Stomach (tissue), 9 donors: Measurements from ENCODE around the gene DPF3. TPM values are rescaled to one million over a fixed set of nuclear protein-coding genes. Genes with fewer than 3 reads are reported as not detected.
A peak's percentile ranks its signal among the peaks of the same experiment; 100 is the strongest.

Experiments used
- DNase-seq, 2 donors: peaks; one replicate each; pipeline versions ENCODE4 v3.0.0 to v3.0.0-alpha.2; 2013 to 2019
- H3K27ac ChIP-seq, 5 donors: fragments of 200-600 bp in 4 of 5; sonication (generic) in 4 of 5; one replicate each; pipeline ENCODE4 v1.5.1; 2013 to 2019; ENCODE audit warnings: mild to moderate bottlenecking in 1 of 5, moderate library complexity in 1 of 5
- H3K27me3 ChIP-seq, 3 donors: fragments of 200-600 bp; sonication (generic); one replicate each; pipeline ENCODE4 v1.5.1; 2017 to 2019; ENCODE audit warnings: mixed run types in 1 of 3
- H3K36me3 ChIP-seq, 4 donors: fragments of 200-600 bp; sonication (generic); 1 replicate in 3 of 4; 2 replicates in 1 of 4; pipeline ENCODE4 v1.5.1; 2016 to 2019
- H3K4me1 ChIP-seq, 4 donors: fragments of 200-600 bp; sonication (generic); one replicate each; pipeline ENCODE4 v1.5.1; 2016 to 2019
- H3K4me3 ChIP-seq, 4 donors: fragments of 200-600 bp; sonication (generic) in 3 of 4; one replicate each; pipeline ENCODE4 v1.5.1; 2016 to 2019; ENCODE audit warnings: mild to moderate bottlenecking in 1 of 4
- H3K9me3 ChIP-seq, 4 donors: fragments of 200-600 bp; sonication (generic); one replicate each; pipeline ENCODE4 v1.5.1; 2016 to 2019
- CTCF ChIP-seq, 7 experiments: fragments of 450-650 bp in 4 of 7; fragments of 200-600 bp in 3 of 7; sonication (generic) in 3 of 7; IDR thresholded peaks; one replicate each; pipeline ENCODE4 v1.5.1; 2016 to 2019; ENCODE audit warnings: antibody characterized with exemption in 7 of 7, control low read depth in 2 of 7, mild to moderate bottlenecking in 1 of 7
- EP300 ChIP-seq: sonication (generic); formaldehyde crosslinking; IDR thresholded peaks from one replicate; pipeline ENCODE4 v1.6.1; 2017; ENCODE audit warnings: antibody characterized with exemption
- POLR2A ChIP-seq, 4 donors: fragments of 450-650 bp; IDR thresholded peaks; one replicate each; pipeline ENCODE4 v1.6.1; 2016; ENCODE audit warnings: antibody characterized with exemption in 4 of 4, control low read depth in 2 of 4, mild to moderate bottlenecking in 1 of 4, moderate library complexity in 1 of 4
- POLR2AphosphoS5 ChIP-seq, 3 donors: sonication (generic); formaldehyde crosslinking; IDR thresholded peaks; one replicate each; pipeline ENCODE4 v1.6.1; 2016; ENCODE audit warnings: antibody characterized with exemption in 3 of 3
- WGBS, 5 donors: extraction: QIAGEN DNeasy Blood & Tissue Kit in 3 of 5; methylation state at CpG; one replicate each; pipeline versions ENCODE4 v1.1.5 to v1.1.7; 2013 to 2018; 5-methylcytosine and 5-hydroxymethylcytosine counted together
- intact Hi-C: fragments of 100-400 bp; cut with DNase I; formaldehyde crosslinking; loops from one replicate; pipeline ENCODE4 v1.15.1; 2023; ENCODE audit warnings: low total_unique reads
- polyA plus RNA-seq, 3 donors: library from polyadenylated mRNA; stranded (reverse); fragments of 200-250 nt; gene quantifications; one replicate each; pipeline ENCODE4 v1.2.3, GENCODE V29; 2013
- total RNA-seq, 5 donors: library from RNA; depleted of rRNA; stranded (reverse); fragments of >200 nt; gene quantifications; one replicate each; pipeline versions ENCODE4 v1.1.0 to v1.2.3, GENCODE V29; 2014 to 2016
- donor health status: healthy with polysubstance abuse.
- donor health status: Bipolar disorder and iron deficiency.
- donor health status: healthy.

Gene DPF3
- total and polyA plus RNA-seq, 8 donors = 0.20 to 113 (median 3.7) TPM

GRCh38 chr14:72717220-72717619, 176.7 kb downstream of the DPF3 start:
- H3K27ac ChIP-seq = no peak overlapping the region
- H3K36me3 ChIP-seq = no peaks in the 10 kb centered on the region
- H3K4me3 ChIP-seq = no peak overlapping the region
- TF ChIP-seq POLR2A (IDR thresholded peaks at IDR 0.05) = no peak
- no peak for DNase-seq
- no peaks in the 10 kb centered on the region for H3K27me3 ChIP-seq
- H3K9me3 ChIP-seq = no peaks in the 10 kb centered on the region
- 89 to 96% (median 92%) methylated on average over 2 of the region's 2 CpGs for WGBS, 5 donors
- intact Hi-C loops = no loop called here
- H3K4me1 ChIP-seq = peaks cover 0 to 16% (median 7%) of the 10 kb centered on the region in 4 donors

GRCh38 chr14:72716476-72716875, 177.4 kb downstream of the DPF3 start:
- 78 to 89% (median 84%) methylated on average over 4 of the region's 4 CpGs for WGBS, 5 donors
- no peaks in the 10 kb centered on the region for H3K27me3 ChIP-seq
- no peak overlapping the region for H3K4me3 ChIP-seq
- DNase-seq = no peak
- no peaks in the 10 kb centered on the region for H3K9me3 ChIP-seq
- intact Hi-C loops = no loop called here
- H3K27ac ChIP-seq = no peak overlapping the region
- H3K4me1 ChIP-seq = peaks cover 0 to 16% (median 7%) of the 10 kb centered on the region in 4 donors
- H3K36me3 ChIP-seq = no peaks in the 10 kb centered on the region
- no peak for TF ChIP-seq CTCF (IDR thresholded peaks at IDR 0.05)
- TF ChIP-seq EP300 = no peak
- no peak for TF ChIP-seq POLR2AphosphoS5 (IDR thresholded peaks at IDR 0.05)
- no peak for TF ChIP-seq POLR2A (IDR thresholded peaks at IDR 0.05)

- 29 to 40% (median 35%) methylated on average over 9 of the region's 9 CpGs for WGBS, 5 donors
- Histone ChIP-seq H3K4me3 (no peak overlapping the region), H3K9me3 (no peaks in the 10 kb centered on the region), H3K27me3 (no peaks in the 10 kb centered on the region), H3K27ac (no peak overlapping the region), H3K4me1 (peaks cover 0 to 16% (median 7%) of the 10 kb centered on the region in 4 donors), H3K36me3 (no peaks in the 10 kb centered on the region)
- TF ChIP-seq POLR2AphosphoS5 (IDR thresholded peaks at IDR 0.05) (no peak), EP300 (no peak), CTCF (IDR thresholded peaks at IDR 0.05) (no peak), POLR2A (IDR thresholded peaks at IDR 0.05) (no peak)
- DNase-seq = peak in 1 of 2 donors; percentile 29
- intact Hi-C loops = no loop called here
These were observed 178.1 kb downstream of the DPF3 start for GRCh38 chr14:72715850-72716228.

GRCh38 chr14:72715215-72715849, 178.6 kb downstream of the DPF3 start:
- Histone ChIP-seq H3K27ac (no peak overlapping the region), H3K27me3 (no peaks in the 10 kb centered on the region), H3K36me3 (no peaks in the 10 kb centered on the region), H3K9me3 (no peaks in the 10 kb centered on the region), H3K4me3 (no peak overlapping the region), H3K4me1 (peaks cover 0 to 16% (median 7%) of the 10 kb centered on the region in 4 donors)
- DNase-seq = peak in 1 of 2 donors; percentile 46
- intact Hi-C loops = no loop called here
- no peak for TF ChIP-seq EP300
- no peak for TF ChIP-seq POLR2AphosphoS5 (IDR thresholded peaks at IDR 0.05)
- no peak for TF ChIP-seq POLR2A (IDR thresholded peaks at IDR 0.05)
- no peak for TF ChIP-seq CTCF (IDR thresholded peaks at IDR 0.05)
- WGBS, 5 donors = 59 to 73% (median 64%) methylated on average over 6 to 7 of the region's 7 CpGs

GRCh38 chr14:72714871-72715214, 179.1 kb downstream of the DPF3 start:
- H3K9me3 ChIP-seq = no peaks in the 10 kb centered on the region
- no peak overlapping the region for H3K27ac ChIP-seq
- intact Hi-C loops = no loop called here
- WGBS, 5 donors = 67 to 85% (median 80%) methylated on average over 3 to 8 of the region's 8 CpGs
- no peaks in the 10 kb centered on the region for H3K36me3 ChIP-seq
- no peaks in the 10 kb centered on the region for H3K27me3 ChIP-seq
- H3K4me1 ChIP-seq = peaks cover 0 to 20% (median 7%) of the 10 kb centered on the region in 4 donors
- no peak overlapping the region for H3K4me3 ChIP-seq
- DNase-seq = no peak
- TF ChIP-seq CTCF (IDR thresholded peaks at IDR 0.05) = no peak
- TF ChIP-seq POLR2AphosphoS5 (IDR thresholded peaks at IDR 0.05) = no peak
- no peak for TF ChIP-seq EP300
- no peak for TF ChIP-seq POLR2A (IDR thresholded peaks at IDR 0.05)
